B cell (primary cell): ENCODE measurements around the gene CCR2.

Source experiments
- EZH2 ChIP-seq: IDR thresholded peaks from 2 replicates; pipeline ENCODE4 v1.6.1; 2012; ENCODE audit warnings: borderline replicate concordance, low read depth, mild to moderate bottlenecking, moderate library complexity, low read length; ENCODE audit not compliant: insufficient read depth, poor library complexity, severe bottlenecking
- TF ChIP-seq, protein P1 (sequence below): fragments of 200-600 bp; IDR thresholded peaks from one replicate; pipeline ENCODE4 v1.8.0; 2022; ENCODE audit warnings: antibody characterized with exemption, mild to moderate bottlenecking

GRCh38 chr3:46358466-46358865 lies 4.6 kb downstream of the CCR2 start:
- TF ChIP-seq, protein P1, sequence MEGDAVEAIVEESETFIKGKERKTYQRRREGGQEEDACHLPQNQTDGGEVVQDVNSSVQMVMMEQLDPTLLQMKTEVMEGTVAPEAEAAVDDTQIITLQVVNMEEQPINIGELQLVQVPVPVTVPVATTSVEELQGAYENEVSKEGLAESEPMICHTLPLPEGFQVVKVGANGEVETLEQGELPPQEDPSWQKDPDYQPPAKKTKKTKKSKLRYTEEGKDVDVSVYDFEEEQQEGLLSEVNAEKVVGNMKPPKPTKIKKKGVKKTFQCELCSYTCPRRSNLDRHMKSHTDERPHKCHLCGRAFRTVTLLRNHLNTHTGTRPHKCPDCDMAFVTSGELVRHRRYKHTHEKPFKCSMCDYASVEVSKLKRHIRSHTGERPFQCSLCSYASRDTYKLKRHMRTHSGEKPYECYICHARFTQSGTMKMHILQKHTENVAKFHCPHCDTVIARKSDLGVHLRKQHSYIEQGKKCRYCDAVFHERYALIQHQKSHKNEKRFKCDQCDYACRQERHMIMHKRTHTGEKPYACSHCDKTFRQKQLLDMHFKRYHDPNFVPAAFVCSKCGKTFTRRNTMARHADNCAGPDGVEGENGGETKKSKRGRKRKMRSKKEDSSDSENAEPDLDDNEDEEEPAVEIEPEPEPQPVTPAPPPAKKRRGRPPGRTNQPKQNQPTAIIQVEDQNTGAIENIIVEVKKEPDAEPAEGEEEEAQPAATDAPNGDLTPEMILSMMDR, result no peak
- TF ChIP-seq EZH2, result no peak
